H9 (cell line): Measurements from ENCODE around the gene RPS19BP1. TPM values are rescaled to one million over a fixed set of nuclear protein-coding genes. Genes with fewer than 3 reads are reported as not detected.

Experiments used
- DNase-seq: peaks from one replicate; pipeline ENCODE4 v3.0.0-alpha.2; 2017
- H2AFZ ChIP-seq: one replicate; pipeline ENCODE4 v1.6.1; 2013; ENCODE audit warnings: mild to moderate bottlenecking, low read length, control low read depth, moderate library complexity
- H2AK5ac ChIP-seq: 2 replicates; pipeline ENCODE4 v1.6.1; 2013; ENCODE audit warnings: low read length, control low read depth, mixed read lengths; ENCODE audit not compliant: insufficient read length
- H2BK120ac ChIP-seq: one replicate; pipeline ENCODE4 v1.6.1; 2013; ENCODE audit warnings: low read depth, mild to moderate bottlenecking, low read length, control low read depth, inconsistent platforms; ENCODE audit not compliant: poor library complexity, severe bottlenecking
- H2BK12ac ChIP-seq: 2 replicates; pipeline ENCODE4 v1.6.1; 2013; ENCODE audit warnings: low read length, control low read depth, mixed read lengths, low read depth; ENCODE audit not compliant: insufficient read length
- H2BK15ac ChIP-seq: 2 replicates; pipeline ENCODE4 v1.6.1; 2013; ENCODE audit warnings: low read depth, low read length, control low read depth
- H2BK20ac ChIP-seq: one replicate; pipeline ENCODE4 v1.6.1; 2013; ENCODE audit warnings: low read depth, mild to moderate bottlenecking, low read length, control low read depth, inconsistent platforms; ENCODE audit not compliant: poor library complexity, severe bottlenecking
- H2BK5ac ChIP-seq: 2 replicates; pipeline ENCODE4 v1.6.1; 2013; ENCODE audit warnings: low read length, control low read depth, mixed read lengths; ENCODE audit not compliant: insufficient read length
- H3K14ac ChIP-seq: 2 replicates; pipeline ENCODE4 v1.6.1; 2013; ENCODE audit warnings: low read length, control low read depth; ENCODE audit not compliant: insufficient read depth
- H3K18ac ChIP-seq: 2 replicates; pipeline ENCODE4 v1.6.1; 2013; ENCODE audit warnings: low read depth, mild to moderate bottlenecking, mixed read lengths, low read length, control low read depth; ENCODE audit not compliant: insufficient read length
- H3K23ac ChIP-seq: 2 replicates; pipeline ENCODE4 v1.6.1; 2013; ENCODE audit warnings: low read length, control low read depth, mixed read lengths, low read depth; ENCODE audit not compliant: insufficient read length
- H3K23me2 ChIP-seq: 2 replicates; pipeline ENCODE4 v1.6.1; 2013; ENCODE audit warnings: low read depth, mild to moderate bottlenecking, mixed read lengths, low read length, control low read depth; ENCODE audit not compliant: insufficient read length, poor library complexity, severe bottlenecking
- H3K27ac ChIP-seq: 2 replicates; pipeline ENCODE4 v1.5.1; 2013; ENCODE audit warnings: low read length, control low read depth, mixed read lengths, low read depth; ENCODE audit not compliant: insufficient read length
- H3K27me3 ChIP-seq: 2 replicates; pipeline ENCODE4 v1.6.1; 2013; ENCODE audit warnings: low read length, control low read depth, inconsistent platforms; ENCODE audit not compliant: insufficient read depth
- H3K4ac ChIP-seq: 2 replicates; pipeline ENCODE4 v1.6.1; 2013; ENCODE audit warnings: low read depth, mild to moderate bottlenecking, control low read depth, inconsistent platforms, low read length, moderate library complexity
- H3K4me1 ChIP-seq: 2 replicates; pipeline ENCODE4 v1.6.1; 2013; ENCODE audit warnings: low read length, control low read depth, inconsistent platforms; ENCODE audit not compliant: insufficient read depth
- H3K4me2 ChIP-seq: 2 replicates; pipeline ENCODE4 v1.6.1; 2013; ENCODE audit warnings: low read length, control low read depth, mixed read lengths; ENCODE audit not compliant: insufficient read length, insufficient read depth
- H3K56ac ChIP-seq: 2 replicates; pipeline ENCODE4 v1.6.1; 2013; ENCODE audit warnings: low read depth, mild to moderate bottlenecking, mixed read lengths, low read length, control low read depth; ENCODE audit not compliant: insufficient read length
- H3K79me1 ChIP-seq: 2 replicates; pipeline ENCODE4 v1.6.1; 2013; ENCODE audit warnings: low read depth, mild to moderate bottlenecking, moderate library complexity, low read length, control low read depth, inconsistent platforms; ENCODE audit not compliant: insufficient read depth, poor library complexity, severe bottlenecking
- H3K79me2 ChIP-seq: 2 replicates; pipeline ENCODE4 v1.6.1; 2013; ENCODE audit warnings: low read length, control low read depth, inconsistent platforms; ENCODE audit not compliant: insufficient read depth
- H3K9ac ChIP-seq: 2 replicates; pipeline ENCODE4 v1.6.1; 2013; ENCODE audit warnings: low read length, control low read depth, mixed read lengths; ENCODE audit not compliant: insufficient read length; ENCODE audit errors: extremely low read depth
- H3K9me3 ChIP-seq: one replicate; pipeline ENCODE4 v1.6.1; 2013; ENCODE audit warnings: low read depth, low read length, inconsistent platforms; ENCODE audit not compliant: control insufficient read depth
- H3T11ph ChIP-seq: one replicate; pipeline ENCODE4 v1.6.1; 2013; ENCODE audit warnings: mild to moderate bottlenecking, low read length, control low read depth, inconsistent platforms
- H4K20me1 ChIP-seq: one replicate; pipeline ENCODE4 v1.6.1; 2013; ENCODE audit not compliant: control insufficient read depth, insufficient read length, insufficient read depth
- H4K5ac ChIP-seq: 2 replicates; pipeline ENCODE4 v1.6.1; 2013; ENCODE audit warnings: low read depth, mild to moderate bottlenecking, mixed read lengths, low read length, control low read depth; ENCODE audit not compliant: insufficient read length
- H4K8ac ChIP-seq: replicated peaks from 2 replicates; pipeline ENCODE4 v1.6.1; 2013; ENCODE audit warnings: low read length, control low read depth, mixed read lengths, low read depth; ENCODE audit not compliant: insufficient read length
- H4K91ac ChIP-seq: 2 replicates; pipeline ENCODE4 v1.6.1; 2013; ENCODE audit warnings: low read depth, mild to moderate bottlenecking, moderate library complexity, mixed read lengths, low read length, control low read depth; ENCODE audit not compliant: insufficient read length
- H3K27ac Mint-ChIP-seq, 3 experiments: 2 replicates in 2 of 3; 3 replicates in 1 of 3; pipeline ENCODE4 v1.8.0; 2020 to 2021; ENCODE audit warnings: mixed read lengths in 3 of 3, mild to moderate bottlenecking in 1 of 3, moderate library complexity in 1 of 3
- H3K27me3 Mint-ChIP-seq: 2 replicates; pipeline ENCODE4 v1.8.0; 2021; ENCODE audit warnings: low read depth, mild to moderate bottlenecking, moderate library complexity, mixed read lengths
- H3K36me3 Mint-ChIP-seq, 3 experiments: 2 replicates in 2 of 3; 3 replicates in 1 of 3; pipeline ENCODE4 v1.8.0; 2020 to 2021; ENCODE audit warnings: low read depth in 3 of 3, mixed read lengths in 3 of 3; ENCODE audit not compliant: insufficient read depth in 1 of 3
- H3K4me1 Mint-ChIP-seq, 2 experiments: 2 replicates each; pipeline ENCODE4 v1.8.0; 2020; ENCODE audit warnings: mixed read lengths in 2 of 2
- H3K4me3 Mint-ChIP-seq, 2 experiments: 2 replicates in 1 of 2; 3 replicates in 1 of 2; pipeline ENCODE4 v1.8.0; 2020 to 2021; ENCODE audit warnings: mild to moderate bottlenecking in 2 of 2, mixed read lengths in 2 of 2, moderate library complexity in 1 of 2
- H3K9me3 Mint-ChIP-seq, 2 experiments: 2 replicates in 1 of 2; 3 replicates in 1 of 2; pipeline ENCODE4 v1.8.0; 2020; ENCODE audit warnings: mild to moderate bottlenecking in 2 of 2, mixed read lengths in 2 of 2, moderate library complexity in 1 of 2
- CTCF ChIP-seq: fragments of 200-600 bp; sonication (generic); conservative IDR thresholded peaks from 3 replicates; pipeline ENCODE4 v1.8.0; 2021; ENCODE audit warnings: antibody characterized with exemption, mild to moderate bottlenecking
- WGBS: extraction: QIAGEN DNeasy Blood & Tissue Kit; methylation state at CpG from one replicate; pipeline ENCODE4 v1.1.7; 2013; ENCODE audit warnings: missing lambda C conversion rate, low lambda C conversion rate, mixed read lengths; ENCODE audit not compliant: insufficient read length; ENCODE audit errors: extremely low coverage; 5-methylcytosine and 5-hydroxymethylcytosine counted together
- total RNA-seq: library from RNA; stranded (reverse); gene quantifications from 2 replicates; pipeline ENCODE4 v1.2.1, GENCODE V29; 2021

Gene RPS19BP1
- total RNA-seq, 1 experiment from 2014 or later, result 65.0 TPM

- H3K27me3 Mint-ChIP-seq, result peaks cover 39% of the 10 kb centered on the region
- Histone ChIP-seq H3K14ac (no peak overlapping the region), H3K79me2 (no peaks in the 10 kb centered on the region), H3K9me3 (no peaks in the 10 kb centered on the region), H3K56ac (no peak overlapping the region), H4K5ac (no peak overlapping the region), H2AFZ (no peak overlapping the region), H3T11ph (no peak overlapping the region), H3K27ac (no peak overlapping the region), H3K23me2 (no peaks in the 10 kb centered on the region), H3K9ac (no peak overlapping the region), H3K18ac (no peak overlapping the region), H4K91ac (no peak overlapping the region), H3K23ac (no peak overlapping the region), H2BK12ac (no peak overlapping the region), H3K4me2 (peak overlapping the region; percentile 10), H3K79me1 (no peaks in the 10 kb centered on the region), H2AK5ac (no peak overlapping the region), H2BK15ac (no peak overlapping the region; the same call in 1 of the 2 replicates), H2BK20ac (no peak overlapping the region), H3K4me1 (no peaks in the 10 kb centered on the region), H4K20me1 (no peaks in the 10 kb centered on the region), H2BK5ac (no peak overlapping the region), H4K8ac (no peak overlapping the region), H2BK120ac (no peak overlapping the region), H3K4ac (no peak overlapping the region), H3K27me3 (no peaks in the 10 kb centered on the region)
- no peak overlapping the region for H3K27ac Mint-ChIP-seq
- TF ChIP-seq CTCF, result no peak
- peaks cover 0 to 3% of the 10 kb centered on the region in 2 experiments; a peak in 1 of 5 replicates for H3K9me3 Mint-ChIP-seq
- peak overlapping the region; percentile 14 to 52; a peak in 3 of 5 replicates for H3K4me3 Mint-ChIP-seq
- H3K36me3 Mint-ChIP-seq, result peaks cover 0 to 6% (median 4%) of the 10 kb centered on the region in 3 experiments; a peak in 3 of 7 replicates
- H3K4me1 Mint-ChIP-seq, result peaks cover 6 to 15% of the 10 kb centered on the region in 2 experiments
- WGBS, result no CpG with 5 or more reads among the region's 13 CpGs
- peak; percentile 90 for DNase-seq
These were observed 42.3 kb downstream of the RPS19BP1 start for GRCh38 chr22:39490135-39490798.
